ENCODE data around the gene SSH2.
A peak's percentile ranks its signal among the peaks of the same experiment; 100 is the strongest.

SSH2 gene

GRCh38 chr17:29615492-29616299 is 314.3 kb downstream of the SSH2 start:
- Histone ChIP-seq H3K4me1 (ENCODE audit: control insufficient read depth, insufficient read depth, low read length) (peaks cover 23% of the 10 kb centered on the region), H3K27ac (ENCODE audit: low read depth, low read length) (peak overlapping the region; percentile 76), H3K27me3 (ENCODE audit: control insufficient read depth, insufficient read depth, low read length) (no peaks in the 10 kb centered on the region), H3K4me3 (ENCODE audit: low read length) (peak overlapping the region; percentile 66), H3K36me3 (ENCODE audit: control insufficient read depth, insufficient read depth, low read length) (no peaks in the 10 kb centered on the region), H3K9ac (ENCODE audit: low read length) (no peak overlapping the region)

- H3K27me3 ChIP-seq (ENCODE audit: control insufficient read depth, insufficient read depth, low read length): no peaks in the 10 kb centered on the region
- no peak overlapping the region for H3K9ac ChIP-seq (ENCODE audit: low read length)
- H3K36me3 ChIP-seq (ENCODE audit: control insufficient read depth, insufficient read depth, low read length): no peaks in the 10 kb centered on the region
- H3K27ac ChIP-seq (ENCODE audit: low read depth, low read length): no peak overlapping the region
- H3K4me3 ChIP-seq (ENCODE audit: low read length): peak overlapping the region; percentile 66
- H3K4me1 ChIP-seq (ENCODE audit: control insufficient read depth, insufficient read depth, low read length): peaks cover 23% of the 10 kb centered on the region
Measured at GRCh38 chr17:29615048-29615385, 315.0 kb downstream of the SSH2 start.

GRCh38 chr17:29614349-29615047 is 315.5 kb downstream of the SSH2 start:
- no peaks in the 10 kb centered on the region for H3K36me3 ChIP-seq (ENCODE audit: control insufficient read depth, insufficient read depth, low read length)
- peak overlapping the region; percentile 2 for H3K4me3 ChIP-seq (ENCODE audit: low read length)
- no peaks in the 10 kb centered on the region for H3K27me3 ChIP-seq (ENCODE audit: control insufficient read depth, insufficient read depth, low read length)
- H3K4me1 ChIP-seq (ENCODE audit: control insufficient read depth, insufficient read depth, low read length): peaks cover 23% of the 10 kb centered on the region
- no peak overlapping the region for H3K9ac ChIP-seq (ENCODE audit: low read length)
- no peak overlapping the region for H3K27ac ChIP-seq (ENCODE audit: low read depth, low read length)

GRCh38 chr17:29613856-29614255 is 316.2 kb downstream of the SSH2 start:
- H3K4me3 ChIP-seq (ENCODE audit: low read length): peak overlapping the region; percentile 34
- H3K9ac ChIP-seq (ENCODE audit: low read length): no peak overlapping the region
- H3K36me3 ChIP-seq (ENCODE audit: control insufficient read depth, insufficient read depth, low read length): no peaks in the 10 kb centered on the region
- H3K27ac ChIP-seq (ENCODE audit: low read depth, low read length): no peak overlapping the region
- peaks cover 23% of the 10 kb centered on the region for H3K4me1 ChIP-seq (ENCODE audit: control insufficient read depth, insufficient read depth, low read length)
- H3K27me3 ChIP-seq (ENCODE audit: control insufficient read depth, insufficient read depth, low read length): no peaks in the 10 kb centered on the region

- Histone ChIP-seq H3K27ac (ENCODE audit: low read depth, low read length) (no peak overlapping the region), H3K36me3 (ENCODE audit: control insufficient read depth, insufficient read depth, low read length) (no peaks in the 10 kb centered on the region), H3K9ac (ENCODE audit: low read length) (no peak overlapping the region), H3K4me1 (ENCODE audit: control insufficient read depth, insufficient read depth, low read length) (peaks cover 23% of the 10 kb centered on the region), H3K27me3 (ENCODE audit: control insufficient read depth, insufficient read depth, low read length) (no peaks in the 10 kb centered on the region), H3K4me3 (ENCODE audit: low read length) (peak overlapping the region; percentile 34)
Measured at GRCh38 chr17:29613352-29613837, 316.6 kb downstream of the SSH2 start.

GRCh38 chr17:29612404-29613280 is 317.4 kb downstream of the SSH2 start:
- Histone ChIP-seq H3K36me3 (ENCODE audit: control insufficient read depth, insufficient read depth, low read length) (no peaks in the 10 kb centered on the region), H3K9ac (ENCODE audit: low read length) (no peak overlapping the region), H3K4me3 (ENCODE audit: low read length) (no peak overlapping the region), H3K27ac (ENCODE audit: low read depth, low read length) (no peak overlapping the region), H3K27me3 (ENCODE audit: control insufficient read depth, insufficient read depth, low read length) (no peaks in the 10 kb centered on the region), H3K4me1 (ENCODE audit: control insufficient read depth, insufficient read depth, low read length) (peaks cover 21% of the 10 kb centered on the region)

GRCh38 chr17:29612094-29612403 is 318.0 kb downstream of the SSH2 start:
- no peaks in the 10 kb centered on the region for H3K36me3 ChIP-seq (ENCODE audit: control insufficient read depth, insufficient read depth, low read length)
- H3K4me1 ChIP-seq (ENCODE audit: control insufficient read depth, insufficient read depth, low read length): peaks cover 16% of the 10 kb centered on the region
- H3K27me3 ChIP-seq (ENCODE audit: control insufficient read depth, insufficient read depth, low read length): no peaks in the 10 kb centered on the region
- H3K9ac ChIP-seq (ENCODE audit: low read length): no peak overlapping the region
- no peak overlapping the region for H3K27ac ChIP-seq (ENCODE audit: low read depth, low read length)
- H3K4me3 ChIP-seq (ENCODE audit: low read length): no peak overlapping the region

GRCh38 chr17:29611351-29612093 is 318.5 kb downstream of the SSH2 start:
- Histone ChIP-seq H3K4me1 (ENCODE audit: control insufficient read depth, insufficient read depth, low read length) (peaks cover 12% of the 10 kb centered on the region), H3K36me3 (ENCODE audit: control insufficient read depth, insufficient read depth, low read length) (no peaks in the 10 kb centered on the region), H3K27ac (ENCODE audit: low read depth, low read length) (no peak overlapping the region), H3K9ac (ENCODE audit: low read length) (no peak overlapping the region), H3K4me3 (ENCODE audit: low read length) (no peak overlapping the region), H3K27me3 (ENCODE audit: control insufficient read depth, insufficient read depth, low read length) (no peaks in the 10 kb centered on the region)

- no peaks in the 10 kb centered on the region for H3K36me3 ChIP-seq (ENCODE audit: control insufficient read depth, insufficient read depth, low read length)
- no peak overlapping the region for H3K9ac ChIP-seq (ENCODE audit: low read length)
- H3K4me3 ChIP-seq (ENCODE audit: low read length): no peak overlapping the region
- peaks cover 5% of the 10 kb centered on the region for H3K4me1 ChIP-seq (ENCODE audit: control insufficient read depth, insufficient read depth, low read length)
- H3K27me3 ChIP-seq (ENCODE audit: control insufficient read depth, insufficient read depth, low read length): no peaks in the 10 kb centered on the region
- no peak overlapping the region for H3K27ac ChIP-seq (ENCODE audit: low read depth, low read length)
Measured at GRCh38 chr17:29610395-29610794, 319.6 kb downstream of the SSH2 start.

GRCh38 chr17:29608986-29609385 is 321.0 kb downstream of the SSH2 start:
- no peak overlapping the region for H3K9ac ChIP-seq (ENCODE audit: low read length)
- H3K27me3 ChIP-seq (ENCODE audit: control insufficient read depth, insufficient read depth, low read length): no peaks in the 10 kb centered on the region
- H3K4me1 ChIP-seq (ENCODE audit: control insufficient read depth, insufficient read depth, low read length): peaks cover 2% of the 10 kb centered on the region
- no peak overlapping the region for H3K27ac ChIP-seq (ENCODE audit: low read depth, low read length)
- no peak overlapping the region for H3K4me3 ChIP-seq (ENCODE audit: low read length)
- H3K36me3 ChIP-seq (ENCODE audit: control insufficient read depth, insufficient read depth, low read length): no peaks in the 10 kb centered on the region

- no peaks in the 10 kb centered on the region for H3K4me1 ChIP-seq (ENCODE audit: control insufficient read depth, insufficient read depth, low read length)
Measured at GRCh38 chr17:29607557-29608195, 322.4 kb downstream of the SSH2 start.

More at GRCh38 chr17:29607557-29608195, 322.4 kb downstream of the SSH2 start:
- H3K27ac ChIP-seq (ENCODE audit: low read depth, low read length): no peak overlapping the region
- no peak overlapping the region for H3K9ac ChIP-seq (ENCODE audit: low read length)
- H3K27me3 ChIP-seq (ENCODE audit: control insufficient read depth, insufficient read depth, low read length): no peaks in the 10 kb centered on the region
- H3K4me3 ChIP-seq (ENCODE audit: low read length): no peak overlapping the region
- no peaks in the 10 kb centered on the region for H3K36me3 ChIP-seq (ENCODE audit: control insufficient read depth, insufficient read depth, low read length)

All from rectal smooth muscle tissue (tissue), 1 donor.